Heart left ventricle (tissue), 13 donors: Measurements from ENCODE around the gene ELF4.

Experiments used
- CTCF ChIP-seq, 12 donors: fragments of 200-600 bp; sonication (generic) in 4 of 12; IDR thresholded peaks; one replicate each; pipeline versions ENCODE4 v1.5.0 to v1.8.0; 2018 to 2022; ENCODE audit warnings: antibody characterized with exemption in 12 of 12, mild to moderate bottlenecking in 5 of 12
- POLR2A ChIP-seq, 2 donors: fragments of 450-650 bp; IDR thresholded peaks; one replicate each; pipeline ENCODE4 v1.6.1; 2017; ENCODE audit warnings: antibody characterized with exemption in 2 of 2, mild to moderate bottlenecking in 2 of 2, moderate library complexity in 2 of 2
- donor health status: ischemic (EF 13 %, LVEDD 7.1; RV severe dilation, severe dysfunction).
- donor health status: DM: no; HTN: yes; CAD: no.
- donor health status: DM: no; HTN: no; CAD: no.
- donor health status: ischemic (EF 25% LVEDD 6.9; RV normal size, moderate dysfunction).
- donor health status: ischemic (EF 25% LVEDD 5.7; RV mildly dilated, moderate dysfunction).
- donor health status: ischemic (EF 35%, LVEDD 5.7; RV mildly dilated, moderate dysfunction).
- donor health status: nonischemic (EF 11% LVEDD 7.7; RV severe dilation, severe dysfunction).
- donor health status: DM: yes; HTN: yes; CAD: no.
- donor health status: PGD.
- donor health status: ischemic (EF 29% LVEDD 5.4; RV normal size, mild dysfunction).
- donor health status: nonischemic (EF 23%, LVEDD 6.1; RV moderate dilation, normal function).

GRCh38 chrX:130136961-130137360 lies 26.7 kb upstream of the ELF4 start:
- TF ChIP-seq CTCF (IDR thresholded peaks at IDR 0.05) (no peak), POLR2A (IDR thresholded peaks at IDR 0.05) (no peak)
